Measurements from ENCODE around the gene ZNF576.
"Not testable (repeated sequence)": the region's sequence is repeated elsewhere in the genome, so short reads cannot be mapped to it uniquely, and the experiment has no call there.

The ZNF576 gene

DNA sequence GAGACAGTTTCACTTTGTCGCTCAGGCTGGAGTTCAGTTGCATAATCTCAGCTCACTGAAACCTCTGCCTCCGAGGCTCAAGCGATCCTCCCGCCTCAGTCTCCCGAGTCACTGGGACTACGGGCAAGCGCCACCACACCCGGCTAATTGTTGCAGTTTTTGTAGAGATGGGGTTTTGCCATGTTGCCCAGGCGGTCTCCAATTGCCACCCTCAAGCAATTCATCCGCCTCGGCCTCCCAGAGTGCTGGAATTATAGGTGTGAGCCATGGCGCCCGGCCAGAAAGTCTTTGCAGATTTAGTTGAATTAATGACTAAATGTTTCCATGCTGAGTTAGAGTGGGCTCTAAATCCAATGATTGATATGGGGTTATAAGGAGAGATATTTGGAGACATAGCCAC, 47.8 kb downstream of the ZNF576 start:
- TF ChIP-seq GABPA (IDR thresholded peaks at IDR 0.05; ENCODE audit: low read depth) (no peak), SPI1 (IDR thresholded peaks at IDR 0.05; ENCODE audit: borderline replicate concordance, low read depth) (no peak)
- no peak overlapping the region for H3K4me3 ChIP-seq (replicated peaks; ENCODE audit: insufficient read depth, low read length)
- no peak overlapping the region for H3K27ac ChIP-seq (replicated peaks)
- H3K27me3 ChIP-seq (ENCODE audit: insufficient read depth, poor library complexity, severe bottlenecking), result peaks cover 8% of the 10 kb centered on the region
- DNase-seq (ENCODE audit: low read depth in 1 of 2, low spot score in 1 of 2), result no peak

DNA sequence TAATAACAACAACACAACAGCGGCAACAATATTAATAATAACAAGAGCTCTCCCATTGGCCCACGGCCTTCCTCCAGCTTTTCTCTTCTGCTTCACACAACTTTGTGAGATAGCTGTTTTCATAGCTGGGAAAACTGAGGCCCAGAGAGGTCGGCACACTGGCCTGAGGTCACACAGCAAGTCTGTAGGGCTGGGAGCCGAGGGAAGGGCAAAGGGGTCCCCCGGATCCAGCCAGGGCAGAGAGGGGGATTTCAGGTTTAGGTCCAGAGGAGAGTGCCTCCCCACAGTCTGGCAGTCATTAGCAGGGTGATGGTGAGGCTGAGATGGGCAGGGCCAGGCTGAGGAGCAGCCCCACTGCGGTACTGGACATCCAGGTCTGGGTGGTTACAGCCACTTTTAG, 52.2 kb downstream of the ZNF576 start:
- H3K27ac ChIP-seq (replicated peaks), result no peak overlapping the region
- no peak for DNase-seq (ENCODE audit: low read depth in 1 of 2, low spot score in 1 of 2)
- no peak for TF ChIP-seq POLR2AphosphoS5 (IDR thresholded peaks at IDR 0.05; ENCODE audit: low read depth)
- TF ChIP-seq SPI1 (IDR thresholded peaks at IDR 0.05; ENCODE audit: borderline replicate concordance, low read depth), result no peak
- TF ChIP-seq, protein P1, sequence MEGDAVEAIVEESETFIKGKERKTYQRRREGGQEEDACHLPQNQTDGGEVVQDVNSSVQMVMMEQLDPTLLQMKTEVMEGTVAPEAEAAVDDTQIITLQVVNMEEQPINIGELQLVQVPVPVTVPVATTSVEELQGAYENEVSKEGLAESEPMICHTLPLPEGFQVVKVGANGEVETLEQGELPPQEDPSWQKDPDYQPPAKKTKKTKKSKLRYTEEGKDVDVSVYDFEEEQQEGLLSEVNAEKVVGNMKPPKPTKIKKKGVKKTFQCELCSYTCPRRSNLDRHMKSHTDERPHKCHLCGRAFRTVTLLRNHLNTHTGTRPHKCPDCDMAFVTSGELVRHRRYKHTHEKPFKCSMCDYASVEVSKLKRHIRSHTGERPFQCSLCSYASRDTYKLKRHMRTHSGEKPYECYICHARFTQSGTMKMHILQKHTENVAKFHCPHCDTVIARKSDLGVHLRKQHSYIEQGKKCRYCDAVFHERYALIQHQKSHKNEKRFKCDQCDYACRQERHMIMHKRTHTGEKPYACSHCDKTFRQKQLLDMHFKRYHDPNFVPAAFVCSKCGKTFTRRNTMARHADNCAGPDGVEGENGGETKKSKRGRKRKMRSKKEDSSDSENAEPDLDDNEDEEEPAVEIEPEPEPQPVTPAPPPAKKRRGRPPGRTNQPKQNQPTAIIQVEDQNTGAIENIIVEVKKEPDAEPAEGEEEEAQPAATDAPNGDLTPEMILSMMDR (IDR thresholded peaks at IDR 0.05; ENCODE audit: insufficient read depth, low read length), result no peak
- no peak for TF ChIP-seq GABPA (IDR thresholded peaks at IDR 0.05; ENCODE audit: low read depth)
- TF ChIP-seq, protein P2, sequence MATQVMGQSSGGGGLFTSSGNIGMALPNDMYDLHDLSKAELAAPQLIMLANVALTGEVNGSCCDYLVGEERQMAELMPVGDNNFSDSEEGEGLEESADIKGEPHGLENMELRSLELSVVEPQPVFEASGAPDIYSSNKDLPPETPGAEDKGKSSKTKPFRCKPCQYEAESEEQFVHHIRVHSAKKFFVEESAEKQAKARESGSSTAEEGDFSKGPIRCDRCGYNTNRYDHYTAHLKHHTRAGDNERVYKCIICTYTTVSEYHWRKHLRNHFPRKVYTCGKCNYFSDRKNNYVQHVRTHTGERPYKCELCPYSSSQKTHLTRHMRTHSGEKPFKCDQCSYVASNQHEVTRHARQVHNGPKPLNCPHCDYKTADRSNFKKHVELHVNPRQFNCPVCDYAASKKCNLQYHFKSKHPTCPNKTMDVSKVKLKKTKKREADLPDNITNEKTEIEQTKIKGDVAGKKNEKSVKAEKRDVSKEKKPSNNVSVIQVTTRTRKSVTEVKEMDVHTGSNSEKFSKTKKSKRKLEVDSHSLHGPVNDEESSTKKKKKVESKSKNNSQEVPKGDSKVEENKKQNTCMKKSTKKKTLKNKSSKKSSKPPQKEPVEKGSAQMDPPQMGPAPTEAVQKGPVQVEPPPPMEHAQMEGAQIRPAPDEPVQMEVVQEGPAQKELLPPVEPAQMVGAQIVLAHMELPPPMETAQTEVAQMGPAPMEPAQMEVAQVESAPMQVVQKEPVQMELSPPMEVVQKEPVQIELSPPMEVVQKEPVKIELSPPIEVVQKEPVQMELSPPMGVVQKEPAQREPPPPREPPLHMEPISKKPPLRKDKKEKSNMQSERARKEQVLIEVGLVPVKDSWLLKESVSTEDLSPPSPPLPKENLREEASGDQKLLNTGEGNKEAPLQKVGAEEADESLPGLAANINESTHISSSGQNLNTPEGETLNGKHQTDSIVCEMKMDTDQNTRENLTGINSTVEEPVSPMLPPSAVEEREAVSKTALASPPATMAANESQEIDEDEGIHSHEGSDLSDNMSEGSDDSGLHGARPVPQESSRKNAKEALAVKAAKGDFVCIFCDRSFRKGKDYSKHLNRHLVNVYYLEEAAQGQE (IDR thresholded peaks at IDR 0.05; ENCODE audit: insufficient replicate concordance, low read depth), result no peak
- H3K4me3 ChIP-seq (replicated peaks; ENCODE audit: insufficient read depth, low read length), result no peak overlapping the region
- H3K27me3 ChIP-seq (ENCODE audit: insufficient read depth, poor library complexity, severe bottlenecking), result no peaks in the 10 kb centered on the region

DNA sequence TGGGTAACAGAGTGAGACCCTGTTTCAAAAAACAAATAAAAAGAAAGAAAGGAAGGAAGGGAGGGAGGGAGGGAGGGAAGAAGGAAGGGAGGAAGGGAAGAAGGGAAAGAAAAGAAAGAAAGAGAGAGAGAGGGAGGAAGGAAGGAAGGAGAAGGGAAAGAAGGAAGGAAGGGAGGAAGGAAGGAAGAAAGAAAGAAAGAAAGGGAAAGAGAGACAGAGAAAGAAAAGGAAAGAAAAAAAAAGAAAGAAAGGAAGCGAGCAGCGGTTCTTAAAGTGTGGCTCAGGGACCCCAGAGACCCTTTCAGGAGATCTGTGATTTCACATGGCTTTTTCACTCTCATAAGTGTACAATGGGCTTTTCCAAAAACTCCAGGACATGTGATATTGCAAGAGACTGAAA, 53.1 kb downstream of the ZNF576 start:
- no peak overlapping the region for H3K27ac ChIP-seq (replicated peaks)
- TF ChIP-seq SPI1 (IDR thresholded peaks at IDR 0.05; ENCODE audit: borderline replicate concordance, low read depth), result no peak
- no peak for TF ChIP-seq POLR2AphosphoS5 (IDR thresholded peaks at IDR 0.05; ENCODE audit: low read depth)
- TF ChIP-seq, protein P1 (IDR thresholded peaks at IDR 0.05; ENCODE audit: insufficient read depth, low read length), result no peak
- TF ChIP-seq GABPA (IDR thresholded peaks at IDR 0.05; ENCODE audit: low read depth), result no peak
- TF ChIP-seq, protein P2 (IDR thresholded peaks at IDR 0.05; ENCODE audit: insufficient replicate concordance, low read depth), result no peak
- DNase-seq (ENCODE audit: low read depth in 1 of 2, low spot score in 1 of 2), result no peak
- no peak overlapping the region for H3K4me3 ChIP-seq (replicated peaks; ENCODE audit: insufficient read depth, low read length)
- no peaks in the 10 kb centered on the region for H3K27me3 ChIP-seq (ENCODE audit: insufficient read depth, poor library complexity, severe bottlenecking)

DNA sequence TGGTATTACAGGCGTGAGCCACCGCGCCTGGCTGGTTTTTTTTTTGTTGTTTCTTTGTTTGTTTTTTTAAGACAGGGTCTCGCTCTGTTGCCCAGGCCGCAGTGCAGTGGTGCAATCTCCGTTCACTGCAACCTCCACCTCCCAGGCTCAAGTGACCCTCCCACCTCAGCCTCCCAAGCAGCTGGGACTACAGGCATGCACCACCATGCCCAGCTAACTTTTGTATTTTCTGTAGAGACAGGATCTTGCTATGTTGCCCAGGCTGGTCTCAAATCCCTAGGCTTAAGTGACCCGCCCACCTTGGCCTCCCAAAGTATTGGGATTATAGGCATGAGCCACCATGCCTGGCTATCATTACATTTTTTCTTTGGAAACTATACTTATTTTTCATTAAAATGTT, 53.9 kb downstream of the ZNF576 start:
- H3K4me3 ChIP-seq (replicated peaks; ENCODE audit: insufficient read depth, low read length); DNase-seq (ENCODE audit: low read depth in 1 of 2, low spot score in 1 of 2); H3K27me3 ChIP-seq (ENCODE audit: insufficient read depth, poor library complexity, severe bottlenecking); H3K27ac ChIP-seq (replicated peaks): not testable (repeated sequence)
